ENCODE measurements around the gene NRARP.

Gene NRARP

GRCh38 chr9:137313326-137313936, 11.4 kb upstream of the NRARP start:
- H3K79me2 ChIP-seq (ENCODE audit: control insufficient read depth, low read length), result no peaks in the 10 kb centered on the region
- TF ChIP-seq EZH2phosphoT487 (IDR thresholded peaks at IDR 0.05; ENCODE audit: borderline replicate concordance, low read length), result no peak
- no peak for TF ChIP-seq CTCF (IDR thresholded peaks at IDR 0.05; ENCODE audit: low read depth, low read length, poor library complexity, severe bottlenecking)
- H3K4me1 ChIP-seq (ENCODE audit: control insufficient read depth, low read length), result peaks cover 29% of the 10 kb centered on the region
- no peaks in the 10 kb centered on the region for H3K9me3 ChIP-seq (ENCODE audit: control insufficient read depth, insufficient read depth, low read length)
- no peaks in the 10 kb centered on the region for H3K36me3 ChIP-seq (ENCODE audit: control insufficient read depth, low read length)
- no peaks in the 10 kb centered on the region for H3K27me3 ChIP-seq (ENCODE audit: control insufficient read depth, low read length)
- H3K9me2 ChIP-seq (replicated peaks; ENCODE audit: control insufficient read depth, low read length), result no peaks in the 10 kb centered on the region
- no peak overlapping the region for H3K27ac ChIP-seq (ENCODE audit: low read depth, low read length)
- no peaks in the 10 kb centered on the region; the same call in 1 of the 2 replicates for H3F3A ChIP-seq (ENCODE audit: control insufficient read depth, insufficient read depth)
- no peak overlapping the region for H3K4me3 ChIP-seq (ENCODE audit: low read length)
- H3K4me2 ChIP-seq (ENCODE audit: low read length), result no peak overlapping the region
- no peaks in the 10 kb centered on the region for H4K20me1 ChIP-seq (ENCODE audit: control insufficient read depth, insufficient read depth, low read depth, low read length)

- Histone ChIP-seq H3K4me2 (ENCODE audit: low read length) (no peak overlapping the region), H3K36me3 (ENCODE audit: control insufficient read depth, low read length) (no peaks in the 10 kb centered on the region), H3K27ac (ENCODE audit: low read depth, low read length) (no peak overlapping the region)
Measured at GRCh38 chr9:137312852-137313325, 10.8 kb upstream of the NRARP start.

GRCh38 chr9:137311986-137312851, 10.1 kb upstream of the NRARP start:
- Histone ChIP-seq H3K79me2 (ENCODE audit: control insufficient read depth, low read length) (no peaks in the 10 kb centered on the region), H3K9me2 (replicated peaks; ENCODE audit: control insufficient read depth, low read length) (no peaks in the 10 kb centered on the region), H3K4me1 (ENCODE audit: control insufficient read depth, low read length) (peaks cover 30% of the 10 kb centered on the region), H3K27me3 (ENCODE audit: control insufficient read depth, low read length) (peaks cover 4% of the 10 kb centered on the region; the same call in 1 of the 2 replicates), H3K27ac (ENCODE audit: low read depth, low read length) (no peak overlapping the region), H3K4me3 (ENCODE audit: low read length) (no peak overlapping the region), H3K36me3 (ENCODE audit: control insufficient read depth, low read length) (no peaks in the 10 kb centered on the region), H3K9me3 (ENCODE audit: control insufficient read depth, insufficient read depth, low read length) (no peaks in the 10 kb centered on the region), H4K20me1 (ENCODE audit: control insufficient read depth, insufficient read depth, low read depth, low read length) (no peaks in the 10 kb centered on the region), H3F3A (ENCODE audit: control insufficient read depth, insufficient read depth) (no peaks in the 10 kb centered on the region; the same call in 1 of the 2 replicates), H3K4me2 (ENCODE audit: low read length) (no peak overlapping the region)
- no peak for TF ChIP-seq EZH2phosphoT487 (IDR thresholded peaks at IDR 0.05; ENCODE audit: borderline replicate concordance, low read length)

More at GRCh38 chr9:137312852-137313325, 10.8 kb upstream of the NRARP start:
- no peaks in the 10 kb centered on the region for H3K9me2 ChIP-seq (replicated peaks; ENCODE audit: control insufficient read depth, low read length)
- H3K79me2 ChIP-seq (ENCODE audit: control insufficient read depth, low read length), result no peaks in the 10 kb centered on the region
- H3K27me3 ChIP-seq (ENCODE audit: control insufficient read depth, low read length), result no peaks in the 10 kb centered on the region; the same call in 1 of the 2 replicates
- TF ChIP-seq EZH2phosphoT487 (IDR thresholded peaks at IDR 0.05; ENCODE audit: borderline replicate concordance, low read length) (no peak), CTCF (IDR thresholded peaks at IDR 0.05; ENCODE audit: low read depth, low read length, poor library complexity, severe bottlenecking) (no peak)
- peaks cover 29% of the 10 kb centered on the region for H3K4me1 ChIP-seq (ENCODE audit: control insufficient read depth, low read length)
- H4K20me1 ChIP-seq (ENCODE audit: control insufficient read depth, insufficient read depth, low read depth, low read length), result no peaks in the 10 kb centered on the region
- H3K9me3 ChIP-seq (ENCODE audit: control insufficient read depth, insufficient read depth, low read length), result no peaks in the 10 kb centered on the region
- no peaks in the 10 kb centered on the region; the same call in 1 of the 2 replicates for H3F3A ChIP-seq (ENCODE audit: control insufficient read depth, insufficient read depth)
- H3K4me3 ChIP-seq (ENCODE audit: low read length), result no peak overlapping the region
